GM23338 (cell line): ENCODE measurements around the gene HIF1AN. TPM values are rescaled to one million over a fixed set of nuclear protein-coding genes. Genes with fewer than 3 reads are reported as not detected.

Experiments used
- ATAC-seq: fragments of 200-7000 bp; cut with Tn5 transposase; 3 replicates; pipeline ENCODE4 v1.9.1; 2020
- DNase-seq: peaks from one replicate; pipeline ENCODE4 v3.0.0-alpha.2; 2015; ENCODE audit warnings: low spot score
- H2AFZ ChIP-seq: fragments of 200-600 bp; sonication (generic); 2 replicates; pipeline ENCODE4 v1.8.0; 2016; ENCODE audit warnings: antibody characterized with exemption, mild to moderate bottlenecking, moderate library complexity
- H3F3A ChIP-seq: fragments of 200-600 bp; sonication (generic); replicated peaks from 2 replicates; pipeline ENCODE4 v1.8.0; 2017; ENCODE audit warnings: antibody characterized with exemption, mixed run types, low read depth
- H3K27ac ChIP-seq: fragments of 200-600 bp; sonication (generic); 2 replicates; pipeline ENCODE4 v1.6.1; 2016; ENCODE audit warnings: low read depth
- H3K27me3 ChIP-seq: fragments of 200-600 bp; sonication (generic); 2 replicates; pipeline ENCODE4 v1.8.0; 2016; ENCODE audit warnings: mild to moderate bottlenecking, mixed run types, moderate library complexity; ENCODE audit not compliant: insufficient read depth
- H3K36me3 ChIP-seq: fragments of 200-600 bp; sonication (generic); 2 replicates; pipeline ENCODE4 v1.8.0; 2016; ENCODE audit warnings: mild to moderate bottlenecking; ENCODE audit not compliant: insufficient read depth
- H3K4me1 ChIP-seq: fragments of 200-600 bp; sonication (generic); 2 replicates; pipeline ENCODE4 v1.8.0; 2016; ENCODE audit warnings: mild to moderate bottlenecking, moderate library complexity; ENCODE audit not compliant: insufficient read depth
- H3K4me2 ChIP-seq: fragments of 200-600 bp; sonication (generic); 2 replicates; pipeline ENCODE4 v1.7.1; 2017; ENCODE audit warnings: mixed run types
- H3K4me3 ChIP-seq: fragments of 200-600 bp; sonication (generic); 2 replicates; pipeline ENCODE4 v1.6.1; 2016; ENCODE audit warnings: mixed run types
- H3K79me2 ChIP-seq: fragments of 200-600 bp; sonication (generic); replicated peaks from 2 replicates; pipeline ENCODE4 v1.8.0; 2017; ENCODE audit warnings: mild to moderate bottlenecking; ENCODE audit not compliant: insufficient read depth
- H3K9me2 ChIP-seq: fragments of 200-600 bp; sonication (generic); 2 replicates; pipeline ENCODE4 v1.8.0; 2017; ENCODE audit not compliant: insufficient read depth
- H4K20me1 ChIP-seq: fragments of 200-600 bp; sonication (generic); replicated peaks from 2 replicates; pipeline ENCODE4 v1.8.0; 2017; ENCODE audit warnings: mild to moderate bottlenecking; ENCODE audit not compliant: insufficient read depth
- H3K27ac Mint-ChIP-seq: 2 replicates; pipeline ENCODE4 v1.8.0; 2020; ENCODE audit warnings: inconsistent platforms, mild to moderate bottlenecking, moderate library complexity, mixed read lengths
- H3K27me3 Mint-ChIP-seq: 3 replicates; pipeline ENCODE4 v1.8.0; 2022; ENCODE audit warnings: low read depth, mild to moderate bottlenecking, moderate library complexity, mixed read lengths, inconsistent platforms; ENCODE audit not compliant: insufficient read depth, poor library complexity
- H3K36me3 Mint-ChIP-seq: 3 replicates; pipeline ENCODE4 v1.8.0; 2021; ENCODE audit warnings: low read depth, mild to moderate bottlenecking, inconsistent platforms, moderate library complexity, mixed read lengths
- H3K4me1 Mint-ChIP-seq: 3 replicates; pipeline ENCODE4 v1.8.0; 2020; ENCODE audit warnings: mild to moderate bottlenecking, inconsistent platforms, mixed read lengths
- H3K4me3 Mint-ChIP-seq: 3 replicates; pipeline ENCODE4 v1.8.0; 2021; ENCODE audit warnings: moderate library complexity, mild to moderate bottlenecking, inconsistent platforms, mixed read lengths
- H3K9me3 Mint-ChIP-seq: 3 replicates; pipeline ENCODE4 v1.8.0; 2020; ENCODE audit warnings: moderate library complexity, mild to moderate bottlenecking, inconsistent platforms, mixed read lengths
- CREB1 ChIP-seq: fragments of 250-450 bp; sonication (Bioruptor Pico); IDR thresholded peaks from 2 replicates; pipeline ENCODE4 v1.5.0; 2020; ENCODE audit warnings: low read depth, mild to moderate bottlenecking, moderate library complexity
- CTCF ChIP-seq, 2 experiments: fragments of 200-600 bp in 1 of 2; sonication (generic) in 1 of 2; conservative IDR thresholded peaks; 2 replicates each; pipeline versions ENCODE4 v1.5.1 to v1.6.1; 2016 to 2017; ENCODE audit warnings: antibody characterized with exemption in 2 of 2, low read depth in 2 of 2, mild to moderate bottlenecking in 2 of 2, moderate library complexity in 1 of 2
- ETS1 ChIP-seq: IDR thresholded peaks from 2 replicates; pipeline ENCODE4 v1.6.1; 2016; ENCODE audit warnings: antibody characterized with exemption
- EZH2 ChIP-seq: fragments of 200-600 bp; sonication (generic); IDR thresholded peaks from one replicate; pipeline ENCODE4 v1.8.0; 2017; ENCODE audit warnings: antibody characterized with exemption, mild to moderate bottlenecking, low read depth; ENCODE audit not compliant: unreplicated experiment
- EZH2phosphoT487 ChIP-seq: fragments of 200-600 bp; sonication (generic); IDR thresholded peaks from one replicate; pipeline ENCODE4 v1.8.1; 2018; ENCODE audit warnings: antibody characterized with exemption; ENCODE audit not compliant: unreplicated experiment
- JUNB ChIP-seq: IDR thresholded peaks from one replicate; pipeline ENCODE4 v1.6.1; 2016; ENCODE audit warnings: antibody characterized with exemption; ENCODE audit not compliant: unreplicated experiment
- NANOG ChIP-seq: IDR thresholded peaks from 2 replicates; pipeline ENCODE4 v1.6.1; 2016; ENCODE audit warnings: antibody characterized with exemption, borderline replicate concordance
- POLR2AphosphoS5 ChIP-seq: IDR thresholded peaks from 2 replicates; pipeline ENCODE4 v1.6.1; 2016; ENCODE audit warnings: antibody characterized with exemption, low read depth
- STAT1 ChIP-seq: IDR thresholded peaks from one replicate; pipeline ENCODE4 v1.6.1; 2016; ENCODE audit warnings: antibody characterized with exemption; ENCODE audit not compliant: unreplicated experiment
- ZNF114 ChIP-seq: fragments of 250-450 bp; sonication (Bioruptor Pico); IDR thresholded peaks from 2 replicates; pipeline ENCODE4 v1.5.0; 2020; ENCODE audit warnings: mild to moderate bottlenecking, moderate library complexity
- ZNF331 ChIP-seq: fragments of 250-450 bp; sonication (Bioruptor Pico); IDR thresholded peaks from 2 replicates; pipeline ENCODE4 v1.5.0; 2020; ENCODE audit warnings: low read depth, mild to moderate bottlenecking, moderate library complexity
- ZNF462 ChIP-seq: fragments of 250-450 bp; sonication (Bioruptor Pico); IDR thresholded peaks from 2 replicates; pipeline ENCODE4 v1.5.0; 2020; ENCODE audit warnings: mild to moderate bottlenecking, moderate library complexity
- polyA plus RNA-seq: library from polyadenylated mRNA; unstranded; fragments of >200 nt; fragmentation: Nextera tagmentation; extraction: Ambion mirVana; gene quantifications from 2 replicates; pipeline ENCODE4 v1.2.1, GENCODE V29; 2016
- total RNA-seq: library from RNA; depleted of rRNA; stranded (reverse); fragments of >200 nt; shearing (Covaris generic); gene quantifications from 2 replicates; pipeline ENCODE4 v1.2.3, GENCODE V29; 2014

Gene HIF1AN
- total and polyA plus RNA-seq, 2 experiments from 2014 or later = 9.9 to 26.3 TPM

GRCh38 chr10:100498059-100498458 lies 37.7 kb upstream of the HIF1AN start:
- H3F3A ChIP-seq = no peaks in the 10 kb centered on the region
- H3K4me3 ChIP-seq = no peak overlapping the region
- no peaks in the 10 kb centered on the region for H3K9me2 ChIP-seq
- Mint-ChIP-seq H3K9me3 (no peaks in the 10 kb centered on the region), H3K27ac (no peak overlapping the region), H3K4me1 (no peaks in the 10 kb centered on the region), H3K36me3 (no peaks in the 10 kb centered on the region; the same call in 2 of the 3 replicates), H3K27me3 (peaks cover 12% of the 10 kb centered on the region), H3K4me3 (no peak overlapping the region)
- H4K20me1 ChIP-seq = no peaks in the 10 kb centered on the region
- no peak for DNase-seq
- H3K79me2 ChIP-seq = no peaks in the 10 kb centered on the region
- H2AFZ ChIP-seq = no peak overlapping the region
- no peak overlapping the region for H3K4me2 ChIP-seq
- no peak for ATAC-seq
- H3K4me1 ChIP-seq = no peaks in the 10 kb centered on the region
- H3K36me3 ChIP-seq = no peaks in the 10 kb centered on the region; the same call in 1 of the 2 replicates
- H3K27ac ChIP-seq = no peak overlapping the region
- H3K27me3 ChIP-seq = no peaks in the 10 kb centered on the region
- TF ChIP-seq EZH2 = no peak

GRCh38 chr10:100501423-100501822 lies 34.3 kb upstream of the HIF1AN start:
- H3K9me3 Mint-ChIP-seq = no peaks in the 10 kb centered on the region
- H3K4me1 ChIP-seq = no peaks in the 10 kb centered on the region
- no peak overlapping the region for H3K27ac ChIP-seq
- no peaks in the 10 kb centered on the region for H3K79me2 ChIP-seq
- no peaks in the 10 kb centered on the region; the same call in 2 of the 3 replicates for H3K36me3 Mint-ChIP-seq
- H2AFZ ChIP-seq = no peak overlapping the region
- H3K4me3 Mint-ChIP-seq = no peak overlapping the region
- peaks cover 4% of the 10 kb centered on the region for H3K27me3 Mint-ChIP-seq
- H3K4me1 Mint-ChIP-seq = no peaks in the 10 kb centered on the region
- H4K20me1 ChIP-seq = no peaks in the 10 kb centered on the region
- no peak overlapping the region for H3K27ac Mint-ChIP-seq
- H3K4me3 ChIP-seq = no peak overlapping the region
- H3K9me2 ChIP-seq = no peaks in the 10 kb centered on the region
- ATAC-seq (no peak), DNase-seq (no peak)
- no peaks in the 10 kb centered on the region; the same call in 1 of the 2 replicates for H3K36me3 ChIP-seq
- no peak overlapping the region for H3K4me2 ChIP-seq
- H3K27me3 ChIP-seq = no peaks in the 10 kb centered on the region
- H3F3A ChIP-seq = no peaks in the 10 kb centered on the region
- no peak for TF ChIP-seq EZH2
- no peak for TF ChIP-seq STAT1
- TF ChIP-seq ETS1 = no peak
- TF ChIP-seq NANOG = no peak
- TF ChIP-seq CREB1 (CRISPR knock-in tag) = no peak
- no peak for TF ChIP-seq ZNF462 (CRISPR knock-in tag)
- no peak for TF ChIP-seq CTCF (conservative IDR thresholded peaks at IDR 0.05; ENCODE audit: low read depth in 2 of 2)
- no peak for TF ChIP-seq ZNF114
- TF ChIP-seq POLR2AphosphoS5 = no peak
- no peak for TF ChIP-seq ZNF331
- TF ChIP-seq JUNB = no peak
- TF ChIP-seq EZH2phosphoT487 = no peak
